Activated CD4-positive, alpha-beta T cell treated with anti-CD3 and anti-CD28 coated beads, Interleukin-2, amount 10 ng/mL, durations not matched to agents 7 days and 5 days (primary cell): ENCODE results near the gene NKIRAS1. TPM values are rescaled to one million over a fixed set of nuclear protein-coding genes. Genes with fewer than 3 reads are reported as not detected.

Experiments
- CTCF ChIA-PET: fragments of 350-600 bp; sonication (Branson Sonifier 250); formaldehyde crosslinking; loops from one replicate; lab custom pipeline; 2021; ENCODE audit warnings: antibody characterized with exemption; lab: Charles Lee
- POLR2A ChIA-PET: fragments of 350-600 bp; sonication (Branson Sonifier 250); formaldehyde crosslinking; loops from one replicate; lab custom pipeline; 2021; ENCODE audit warnings: antibody characterized with exemption; lab: Charles Lee
- DNase-seq: peaks from one replicate; pipeline ENCODE4 v3.0.0-alpha.2; 2020
- H3K27ac Mint-ChIP-seq: one replicate; pipeline ENCODE4 v1.8.0; 2021; ENCODE audit warnings: mild to moderate bottlenecking, moderate library complexity, mixed read lengths
- H3K27me3 Mint-ChIP-seq: one replicate; pipeline ENCODE4 v1.8.0; 2021; ENCODE audit warnings: mixed read lengths
- H3K36me3 Mint-ChIP-seq: one replicate; pipeline ENCODE4 v1.8.0; 2021; ENCODE audit warnings: low read depth, mixed read lengths
- H3K4me1 Mint-ChIP-seq: one replicate; pipeline ENCODE4 v1.8.0; 2021; ENCODE audit warnings: mixed read lengths
- H3K4me3 Mint-ChIP-seq: one replicate; pipeline ENCODE4 v1.8.0; 2021; ENCODE audit warnings: mild to moderate bottlenecking, moderate library complexity, mixed read lengths
- H3K9me3 Mint-ChIP-seq: one replicate; pipeline ENCODE4 v1.8.0; 2021; ENCODE audit warnings: mixed read lengths
- total RNA-seq, 2 experiments: library from RNA; stranded (reverse); gene quantifications; one replicate each; pipeline ENCODE4 v1.2.3, GENCODE V29; 2021

Gene NKIRAS1
- total RNA-seq, 2 experiments from 2014 or later, result 2.5 to 3.0 TPM

DNA sequence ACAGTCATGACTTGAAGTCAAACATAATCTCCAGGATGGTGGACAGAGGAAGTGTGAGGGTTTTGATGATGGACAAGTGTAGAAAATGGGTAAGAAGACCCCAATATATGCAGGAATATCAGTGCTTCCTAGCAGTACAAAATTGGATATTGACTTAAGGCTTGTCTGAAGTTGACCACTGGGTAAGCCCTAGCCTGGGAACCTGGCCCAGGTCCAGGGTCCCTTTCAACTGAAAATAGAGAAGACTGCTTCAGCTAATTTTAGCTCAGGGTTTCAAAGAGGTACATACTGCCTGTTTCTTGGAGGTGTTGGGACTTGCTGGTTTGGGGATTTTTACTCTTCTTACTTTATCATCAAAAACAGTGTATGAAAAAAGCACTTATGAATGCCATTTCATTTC lies 33.0 kb upstream of the NKIRAS1 start:
- H3K4me1 Mint-ChIP-seq, result peaks cover 41% of the 10 kb centered on the region
- peaks cover 2% of the 10 kb centered on the region for H3K9me3 Mint-ChIP-seq
- CTCF ChIA-PET, result interaction anchor here (1.0 to 1.2 kb wide), 2 partner anchors 10 to 28 kb away, joined by 3 to 4 read pairs; no protein-coding TSS in a partner anchor
- POLR2A ChIA-PET, result interaction anchor here (0.6 to 1.3 kb wide), 2 partner anchors 17 to 33 kb away, joined by 3 read pairs; partner anchors contain the start of genes NKIRAS1 and RPL15
- H3K27ac Mint-ChIP-seq, result peak overlapping the region; percentile 90
- H3K36me3 Mint-ChIP-seq, result peaks cover 1% of the 10 kb centered on the region
- H3K4me3 Mint-ChIP-seq, result peak overlapping the region; percentile 70
- DNase-seq, result no peak
- H3K27me3 Mint-ChIP-seq, result no peaks in the 10 kb centered on the region

DNA sequence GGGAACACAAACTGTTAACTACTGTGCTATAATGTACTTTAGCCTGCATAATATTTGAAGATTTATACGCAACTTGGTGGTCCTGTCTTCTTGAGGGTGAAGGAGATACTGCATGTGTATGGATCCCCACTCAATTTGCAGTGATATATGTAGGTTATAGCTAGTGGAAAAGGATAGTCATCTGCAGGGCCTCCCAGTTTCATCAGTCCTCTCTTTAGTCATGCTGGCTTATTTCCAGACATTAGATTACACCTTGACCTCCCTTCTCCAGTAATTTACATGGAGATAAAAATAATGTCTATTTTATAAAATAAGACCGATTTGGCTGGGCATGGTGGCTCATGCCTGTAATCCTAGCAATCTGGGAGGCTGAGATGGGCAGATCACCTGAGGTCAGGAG lies 32.0 kb upstream of the NKIRAS1 start:
- CTCF ChIA-PET, result no interaction called here
- Mint-ChIP-seq H3K4me3 (no peak overlapping the region), H3K27ac (no peak overlapping the region), H3K4me1 (peaks cover 48% of the 10 kb centered on the region), H3K9me3 (peaks cover 2% of the 10 kb centered on the region), H3K27me3 (peaks cover 8% of the 10 kb centered on the region), H3K36me3 (peaks cover 1% of the 10 kb centered on the region)
- no peak for DNase-seq
- POLR2A ChIA-PET, result no interaction called here

DNA sequence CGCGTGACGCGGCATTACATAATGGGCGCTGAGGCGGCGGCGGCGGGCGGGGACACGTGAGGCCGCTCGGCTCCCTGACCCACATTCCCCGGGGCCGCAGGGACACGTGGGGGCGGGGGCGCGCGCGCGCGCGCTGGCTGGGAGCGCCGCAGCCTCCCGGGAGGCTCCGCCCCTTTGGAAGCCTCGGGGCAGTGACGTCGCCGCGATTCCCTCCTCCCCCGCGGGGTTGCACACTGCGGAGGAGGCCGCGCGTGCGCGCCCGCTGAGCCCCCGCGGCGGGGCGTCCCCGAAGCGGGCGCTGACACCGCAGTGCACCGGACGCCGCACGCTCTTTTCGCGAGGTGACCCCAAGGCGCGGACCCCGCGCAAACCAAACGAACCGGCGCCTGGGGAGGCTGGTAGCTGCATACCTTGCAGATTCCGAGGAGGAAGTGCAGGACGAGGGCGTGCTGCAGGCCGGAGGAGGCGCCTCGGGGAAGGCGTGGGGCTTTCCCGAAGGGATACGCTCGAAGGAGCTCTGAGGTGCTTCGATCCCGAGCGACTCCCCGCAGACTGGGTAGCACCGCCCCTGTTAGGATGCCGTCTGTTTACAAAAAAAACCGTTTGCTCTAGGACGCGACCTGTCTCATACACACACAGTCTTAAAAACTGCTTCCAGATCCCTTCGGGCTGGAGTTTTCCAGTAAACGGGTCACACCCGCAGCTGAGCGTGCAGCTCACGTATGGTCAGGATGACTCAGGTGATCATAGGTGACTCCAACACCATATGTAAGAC lies 29.3 kb upstream of the NKIRAS1 start:
- Mint-ChIP-seq H3K36me3 (peaks cover 1% of the 10 kb centered on the region), H3K9me3 (peaks cover 2% of the 10 kb centered on the region)
- POLR2A ChIA-PET, result interaction anchor here (0.7 to 1.9 kb wide), 2 partner anchors 10 to 29 kb away, joined by 4 to 5 read pairs; partner anchors contain the start of genes NKIRAS1 and RPL15

DNA sequence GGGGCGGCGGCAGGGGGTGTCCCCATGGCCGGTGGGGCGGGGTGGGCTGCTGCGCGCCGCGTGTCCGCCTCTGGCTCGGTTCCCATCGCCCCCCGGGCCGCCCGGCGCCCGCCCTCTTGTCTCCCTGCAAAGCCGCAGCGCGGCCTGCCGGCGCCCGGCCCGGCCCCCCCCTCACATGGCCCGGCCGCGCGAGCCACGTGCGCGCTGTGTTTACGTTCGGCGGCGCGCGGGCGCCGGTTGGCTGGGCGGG lies 28.8 kb upstream of the NKIRAS1 start:
- no peak for DNase-seq
- Mint-ChIP-seq H3K4me3 (peak overlapping the region; percentile 47), H3K27ac (peak overlapping the region; percentile 60), H3K36me3 (peaks cover 1% of the 10 kb centered on the region), H3K27me3 (peaks cover 22% of the 10 kb centered on the region), H3K9me3 (peaks cover 2% of the 10 kb centered on the region), H3K4me1 (peaks cover 30% of the 10 kb centered on the region)
- CTCF ChIA-PET, result interaction anchor here (1.6 kb wide), 1 partner anchor 29 kb away, joined by 5 read pairs; the partner anchor contains the start of genes NKIRAS1 and RPL15
- POLR2A ChIA-PET, result interaction anchor here (1.9 kb wide), 1 partner anchor 29 kb away, joined by 5 read pairs; the partner anchor contains the start of genes NKIRAS1 and RPL15

More for the DNA sequence above, 29.3 kb upstream of the NKIRAS1 start:
- H3K4me3 Mint-ChIP-seq, result peak overlapping the region; percentile 81
- CTCF ChIA-PET, result interaction anchor here (1.6 kb wide), 1 partner anchor 29 kb away, joined by 5 read pairs; the partner anchor contains the start of genes NKIRAS1 and RPL15
- DNase-seq, result peak; percentile 95
- H3K27me3 Mint-ChIP-seq, result peaks cover 20% of the 10 kb centered on the region
- peaks cover 34% of the 10 kb centered on the region for H3K4me1 Mint-ChIP-seq
- H3K27ac Mint-ChIP-seq, result peak overlapping the region; percentile 92

DNA sequence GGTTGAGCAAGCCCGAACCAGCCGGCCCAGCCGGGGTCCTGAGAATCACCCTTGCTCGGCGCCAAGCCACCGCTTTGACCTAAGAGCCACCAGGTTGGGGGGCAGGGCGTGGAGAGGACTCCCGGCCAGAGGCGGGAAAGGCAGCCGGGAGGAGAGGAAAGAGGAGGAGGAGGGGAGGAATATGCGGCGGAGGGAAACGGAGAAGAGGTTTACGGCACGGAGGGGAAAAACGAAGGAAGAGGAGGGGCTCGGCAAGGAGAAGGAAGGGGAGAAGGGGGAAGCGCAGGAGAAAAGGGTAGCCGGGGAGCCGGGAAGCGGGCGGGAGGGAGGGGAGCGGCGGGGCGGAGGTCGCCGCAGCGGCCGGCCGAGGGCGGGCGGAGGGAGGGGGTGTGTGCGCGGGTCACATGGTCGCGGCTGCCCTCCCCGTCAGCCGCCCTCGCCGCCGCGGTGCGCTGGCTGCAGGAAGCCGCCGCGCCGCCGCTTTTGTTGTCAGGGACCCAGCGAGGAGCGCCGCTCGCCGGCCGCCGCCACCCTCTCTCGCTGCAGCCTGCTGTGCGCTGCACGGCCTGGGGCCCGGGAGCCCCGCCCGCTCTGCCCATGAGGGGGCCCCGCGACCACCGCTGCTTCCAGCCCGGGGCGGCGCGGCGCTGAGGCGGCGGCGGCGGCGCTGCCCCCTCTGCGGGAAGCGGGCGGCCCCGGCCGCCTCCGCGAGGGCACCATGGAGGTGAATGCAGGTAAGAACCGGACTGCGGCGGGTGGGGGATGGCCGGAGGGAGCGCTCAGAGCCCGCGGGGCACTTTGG lies 28.3 kb upstream of the NKIRAS1 start, which contains the start of gene NR1D2:
TSS of gene NR1D2 (plus strand) at position 426 of the 802 bp plus-strand sequence. CDS start at position 719, 293 bp downstream.
- Mint-ChIP-seq H3K27me3 (peaks cover 22% of the 10 kb centered on the region), H3K4me1 (peaks cover 25% of the 10 kb centered on the region), H3K4me3 (peak within 1 kb of the TSS; percentile 81), H3K36me3 (peaks cover 1% of the 10 kb centered on the region), H3K27ac (peak within 1 kb of the TSS; percentile 92), H3K9me3 (peaks cover 2% of the 10 kb centered on the region)
- POLR2A ChIA-PET, result interaction anchor here (1.6 kb wide), 1 partner anchor 28 kb away, joined by 8 read pairs; the partner anchor contains the start of genes NKIRAS1 and RPL15
- DNase-seq, result peak; percentile 73
- CTCF ChIA-PET, result interaction anchor here (1.2 kb wide), 1 partner anchor 24 kb away, joined by 4 read pairs; no protein-coding TSS in a partner anchor

DNA sequence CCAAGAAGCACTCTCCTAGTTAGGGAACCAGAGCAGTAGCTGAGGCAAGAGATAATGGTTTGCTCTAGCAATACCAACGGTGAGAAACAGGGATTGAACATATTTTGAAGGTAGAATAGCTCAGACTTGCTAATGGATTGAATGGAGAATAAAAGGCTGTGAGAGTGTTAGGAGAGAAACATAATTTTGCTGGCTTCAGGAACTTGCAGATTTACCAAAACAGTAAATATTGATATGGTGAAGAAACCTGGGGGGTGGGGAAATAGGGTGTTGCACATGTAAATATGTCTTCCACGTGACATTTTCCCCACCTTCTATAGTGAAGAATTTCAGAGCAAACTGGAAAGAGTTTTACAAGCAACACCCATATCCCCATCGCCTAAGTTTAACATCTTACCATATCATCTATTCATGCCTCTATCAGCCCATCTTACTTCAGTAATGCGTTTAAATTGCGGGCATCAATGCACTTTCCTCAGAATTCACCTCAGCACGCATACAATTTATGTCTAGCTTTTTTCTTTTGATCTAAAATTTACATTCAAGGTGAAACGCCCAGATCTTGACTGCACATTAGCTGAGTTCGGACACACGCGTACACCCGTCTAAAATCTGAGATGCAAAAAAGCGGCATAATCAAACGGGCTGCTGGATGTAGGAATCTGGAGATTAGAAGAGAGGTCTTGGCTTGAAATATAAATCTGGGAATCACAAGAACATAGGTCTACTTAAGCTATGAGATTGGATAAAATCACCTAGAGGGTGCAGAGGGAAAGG lies 27.4 kb upstream of the NKIRAS1 start:
- Mint-ChIP-seq H3K27ac (peak overlapping the region; percentile 82), H3K4me3 (peak overlapping the region; percentile 66), H3K36me3 (no peaks in the 10 kb centered on the region), H3K4me1 (peaks cover 16% of the 10 kb centered on the region), H3K9me3 (no peaks in the 10 kb centered on the region), H3K27me3 (peaks cover 23% of the 10 kb centered on the region)
- DNase-seq, result no peak
- ChIA-PET POLR2A (interaction anchor here (1.6 kb wide), 1 partner anchor 27 kb away, joined by 8 read pairs; the partner anchor contains the start of genes NKIRAS1 and RPL15), CTCF (interaction anchor here (0.6 to 1.2 kb wide), 2 partner anchors 23 to 227 kb away, joined by 3 to 4 read pairs; no protein-coding TSS in a partner anchor)

DNA sequence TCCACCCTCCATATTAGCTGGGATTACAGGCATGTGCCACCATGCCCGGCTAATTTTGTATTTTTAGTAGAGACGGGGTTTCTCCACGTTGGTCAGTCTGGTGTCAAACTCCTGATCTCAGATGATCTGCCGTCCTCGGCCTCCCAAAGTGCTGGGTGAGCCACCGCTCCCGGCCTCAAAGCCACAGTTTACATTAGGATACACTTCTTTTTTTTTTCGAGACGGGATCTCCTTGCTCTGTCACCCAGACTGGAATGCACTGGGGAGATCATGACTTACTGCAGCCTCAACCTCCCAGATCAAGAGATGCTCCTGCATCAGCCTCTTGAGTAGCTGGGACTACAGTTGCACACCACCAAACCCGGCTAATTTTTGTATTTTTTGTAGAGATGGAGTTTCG lies 25.8 kb upstream of the NKIRAS1 start:
- no peaks in the 10 kb centered on the region for H3K36me3 Mint-ChIP-seq
- ChIA-PET POLR2A (no interaction called here), CTCF (interaction anchor here (0.7 kb wide), 1 partner anchor 54 kb away, joined by 5 read pairs; no protein-coding TSS in a partner anchor)
- DNase-seq, result no peak
- H3K9me3 Mint-ChIP-seq, result no peaks in the 10 kb centered on the region
- peaks cover 12% of the 10 kb centered on the region for H3K4me1 Mint-ChIP-seq
- H3K4me3 Mint-ChIP-seq, result no peak overlapping the region
- H3K27me3 Mint-ChIP-seq, result peaks cover 30% of the 10 kb centered on the region
- no peak overlapping the region for H3K27ac Mint-ChIP-seq

DNA sequence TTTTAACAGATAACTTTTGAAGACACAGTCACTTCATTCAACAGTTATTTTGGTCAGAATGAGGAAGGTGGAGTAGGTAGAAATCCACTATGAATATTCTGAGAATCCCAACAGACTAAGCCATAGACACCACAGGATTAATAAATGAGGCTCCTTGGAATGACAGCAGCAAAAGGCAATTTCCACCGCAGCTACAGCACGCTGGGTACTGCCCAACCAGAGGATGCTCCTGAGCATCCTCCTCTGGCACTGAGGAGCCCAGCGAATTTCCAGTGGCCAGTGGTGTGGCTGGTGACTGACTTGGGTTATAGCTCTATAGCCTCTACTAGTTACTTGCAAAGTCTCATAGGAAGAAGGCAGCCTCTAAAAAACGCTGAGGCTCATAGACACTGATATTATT lies 24.6 kb upstream of the NKIRAS1 start:
- H3K4me1 Mint-ChIP-seq, result peaks cover 8% of the 10 kb centered on the region
- POLR2A ChIA-PET, result no interaction called here
- H3K27ac Mint-ChIP-seq, result no peak overlapping the region
- H3K36me3 Mint-ChIP-seq, result no peaks in the 10 kb centered on the region
- peaks cover 33% of the 10 kb centered on the region for H3K27me3 Mint-ChIP-seq
- no peak overlapping the region for H3K4me3 Mint-ChIP-seq
- H3K9me3 Mint-ChIP-seq, result no peaks in the 10 kb centered on the region
- CTCF ChIA-PET, result no interaction called here
- no peak for DNase-seq

DNA sequence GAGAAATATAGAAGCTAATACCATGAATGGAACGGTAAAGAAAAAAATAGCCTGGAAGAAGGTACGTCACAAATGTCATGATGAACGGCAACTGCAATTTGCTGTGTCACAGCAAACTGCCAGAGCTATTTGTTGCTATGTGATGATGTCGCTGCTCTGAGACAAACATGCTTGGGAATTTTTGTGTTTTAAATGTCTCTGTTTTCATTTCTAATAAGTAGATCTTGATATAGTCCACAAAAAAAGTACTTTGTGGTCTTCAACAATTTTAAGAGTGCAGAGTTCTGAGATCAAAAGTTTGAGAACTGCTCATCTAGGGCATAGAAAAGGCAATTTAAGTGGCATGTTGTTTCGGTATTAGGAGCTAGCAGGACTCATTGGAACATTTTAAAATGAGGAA lies 24.0 kb upstream of the NKIRAS1 start:
- CTCF ChIA-PET, result no interaction called here
- no peak overlapping the region for H3K4me3 Mint-ChIP-seq

DNA sequence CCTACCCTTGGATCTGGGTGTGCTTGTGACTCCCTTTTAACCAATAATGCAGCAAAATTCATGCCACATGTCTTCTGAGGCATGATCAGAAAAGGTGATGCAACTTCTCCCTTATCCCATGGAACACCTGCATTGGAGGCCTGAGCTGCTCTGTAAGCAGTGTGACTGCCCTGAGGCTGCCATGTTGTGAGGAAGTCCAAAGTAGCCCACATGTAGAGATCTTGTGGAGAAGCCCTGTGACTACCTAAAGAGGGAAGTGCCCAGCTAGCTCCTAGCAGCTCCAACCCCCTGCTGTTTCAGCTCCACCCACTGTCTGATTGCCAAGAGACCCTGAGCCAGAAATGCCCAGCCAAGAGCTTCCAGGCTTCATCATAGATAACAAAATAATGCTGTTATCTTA lies 21.9 kb upstream of the NKIRAS1 start:
- Mint-ChIP-seq H3K27me3 (peaks cover 25% of the 10 kb centered on the region), H3K4me3 (no peak overlapping the region), H3K27ac (no peak overlapping the region), H3K9me3 (no peaks in the 10 kb centered on the region), H3K36me3 (no peaks in the 10 kb centered on the region), H3K4me1 (no peaks in the 10 kb centered on the region)
- no peak for DNase-seq
- ChIA-PET CTCF (no interaction called here), POLR2A (no interaction called here)

More for the DNA sequence above, 24.0 kb upstream of the NKIRAS1 start:
- no peak overlapping the region for H3K27ac Mint-ChIP-seq
- no peak for DNase-seq
- peaks cover 33% of the 10 kb centered on the region for H3K27me3 Mint-ChIP-seq
- H3K36me3 Mint-ChIP-seq, result no peaks in the 10 kb centered on the region
- no peaks in the 10 kb centered on the region for H3K9me3 Mint-ChIP-seq
- POLR2A ChIA-PET, result interaction anchor here (0.6 to 1.0 kb wide), 3 partner anchors 15 to 1655 kb away, joined by 3 to 5 read pairs (median 3); partner anchors contain the start of genes NKIRAS1 and RPL15
- peaks cover 8% of the 10 kb centered on the region for H3K4me1 Mint-ChIP-seq

DNA sequence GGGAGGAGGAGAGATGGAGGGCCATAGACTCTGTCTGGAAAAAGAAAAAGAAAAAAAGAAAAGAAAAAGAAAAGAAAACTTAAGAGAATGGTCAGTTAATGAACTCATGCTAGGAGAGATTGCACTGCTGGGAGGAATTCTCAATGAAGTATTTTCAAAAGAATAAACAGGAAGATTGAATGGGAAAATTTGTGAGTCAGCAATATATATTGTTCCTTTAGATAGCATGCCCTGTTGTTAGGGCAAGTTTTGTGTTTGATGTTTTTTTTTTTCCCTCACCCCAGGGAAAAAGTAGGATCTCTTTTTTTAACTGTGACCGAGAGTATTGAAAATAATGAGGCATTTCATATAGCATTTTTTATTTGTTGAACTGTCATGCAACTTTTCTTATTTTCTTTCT lies 20.5 kb upstream of the NKIRAS1 start:
- no peak overlapping the region for H3K27ac Mint-ChIP-seq
- no peak for DNase-seq
- peaks cover 16% of the 10 kb centered on the region for H3K27me3 Mint-ChIP-seq
- CTCF ChIA-PET, result interaction anchor here (0.9 kb wide), 1 partner anchor 7 kb away, joined by 3 read pairs; no protein-coding TSS in a partner anchor
- no peaks in the 10 kb centered on the region for H3K36me3 Mint-ChIP-seq
- H3K9me3 Mint-ChIP-seq, result no peaks in the 10 kb centered on the region
- no peak overlapping the region for H3K4me3 Mint-ChIP-seq
- H3K4me1 Mint-ChIP-seq, result no peaks in the 10 kb centered on the region
- POLR2A ChIA-PET, result no interaction called here

DNA sequence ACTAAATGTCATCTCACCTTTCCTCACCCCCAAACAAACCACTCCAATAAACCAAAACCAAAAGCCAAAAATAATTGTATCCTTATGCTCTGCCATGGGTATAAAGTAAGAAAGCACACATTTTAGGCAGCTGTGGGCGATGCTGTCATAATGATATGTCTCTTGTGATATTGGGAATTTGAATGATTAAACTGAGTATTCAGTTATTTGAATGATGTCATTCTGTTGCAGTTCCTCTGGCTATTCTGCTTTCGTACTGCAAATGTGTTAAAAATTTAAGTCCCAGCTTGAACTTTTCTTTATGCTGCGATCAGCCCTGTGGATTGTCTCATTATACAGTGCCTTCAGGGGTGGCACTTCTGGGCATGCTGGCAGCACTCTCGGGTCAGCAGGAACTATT lies 17.5 kb upstream of the NKIRAS1 start:
- no peak overlapping the region for H3K27ac Mint-ChIP-seq
- no peak for DNase-seq
- H3K36me3 Mint-ChIP-seq, result no peaks in the 10 kb centered on the region
- H3K9me3 Mint-ChIP-seq, result no peaks in the 10 kb centered on the region
- ChIA-PET POLR2A (no interaction called here), CTCF (no interaction called here)
- peaks cover 14% of the 10 kb centered on the region for H3K27me3 Mint-ChIP-seq
- no peak overlapping the region for H3K4me3 Mint-ChIP-seq
- H3K4me1 Mint-ChIP-seq, result peaks cover 3% of the 10 kb centered on the region
